Measurements from ENCODE around the gene CTF1.
A peak's percentile ranks its signal among the peaks of the same experiment; 100 is the strongest.

CTF1 gene

DNA sequence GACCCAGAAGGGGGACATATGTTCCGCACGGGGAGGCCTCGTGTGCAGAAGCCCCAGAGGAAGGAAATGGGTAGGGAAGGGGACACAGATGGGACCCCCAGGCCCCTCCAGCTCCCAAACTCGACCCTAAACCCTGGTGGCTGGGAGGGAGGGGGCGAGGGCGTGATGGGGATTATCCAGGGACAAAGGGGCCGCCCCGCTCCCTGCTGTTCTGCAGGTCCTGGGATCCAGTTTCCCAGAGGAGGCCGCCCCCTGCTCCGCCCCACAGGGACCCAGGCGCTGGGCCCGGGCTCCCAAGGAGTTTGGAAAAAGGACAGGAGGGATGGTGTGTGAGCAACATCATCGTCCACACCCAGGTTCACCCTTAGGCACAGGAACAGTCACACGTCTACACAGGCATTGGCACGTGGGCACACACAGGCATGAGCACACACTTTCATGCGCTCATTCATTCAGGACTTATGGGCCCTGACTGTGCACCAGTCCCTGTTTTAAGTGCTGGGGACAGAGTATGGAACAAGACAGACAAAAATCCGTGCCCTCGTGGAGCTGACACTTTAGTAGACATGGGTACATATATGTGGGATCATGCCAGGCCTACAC, 14.1 kb downstream of the CTF1 start:
- no peak for DNase-seq

DNA sequence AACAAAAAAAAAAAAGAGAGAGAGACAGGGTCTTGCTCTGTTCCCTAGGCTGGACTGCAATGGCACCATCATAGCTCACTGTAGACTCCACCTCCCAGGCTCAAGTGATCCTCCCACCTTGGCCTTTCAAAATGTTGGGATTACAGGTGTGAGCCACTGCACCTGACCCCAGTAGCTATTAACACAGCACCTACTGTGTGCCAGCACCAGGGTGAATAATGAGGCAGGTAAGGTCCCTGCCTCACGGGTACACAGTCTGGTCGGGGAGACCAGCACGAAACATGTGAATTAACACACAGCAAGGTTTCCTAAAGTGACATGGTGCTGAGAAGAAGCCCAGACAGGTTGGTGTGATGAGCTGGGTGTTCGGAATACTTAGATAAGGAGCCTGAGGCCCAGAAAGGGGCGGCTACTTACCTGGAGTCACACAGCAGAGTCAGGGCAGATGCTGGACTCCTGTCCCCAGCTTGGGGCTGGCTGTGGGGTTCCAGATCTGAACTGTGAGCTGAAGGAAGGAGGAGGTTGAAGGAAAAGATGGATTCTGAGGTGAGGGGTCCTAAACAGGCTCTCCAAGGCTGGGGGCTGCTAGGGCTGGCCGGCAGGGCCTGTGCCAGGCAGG, 16.5 kb downstream of the CTF1 start:
- no peak for DNase-seq

GRCh38 chr16:30914830-30915229, 18.4 kb downstream of the CTF1 start:
- DNase-seq, result no peak

GRCh38 chr16:30918614-30919013, 22.2 kb downstream of the CTF1 start:
- DNase-seq, result no peak

DNA sequence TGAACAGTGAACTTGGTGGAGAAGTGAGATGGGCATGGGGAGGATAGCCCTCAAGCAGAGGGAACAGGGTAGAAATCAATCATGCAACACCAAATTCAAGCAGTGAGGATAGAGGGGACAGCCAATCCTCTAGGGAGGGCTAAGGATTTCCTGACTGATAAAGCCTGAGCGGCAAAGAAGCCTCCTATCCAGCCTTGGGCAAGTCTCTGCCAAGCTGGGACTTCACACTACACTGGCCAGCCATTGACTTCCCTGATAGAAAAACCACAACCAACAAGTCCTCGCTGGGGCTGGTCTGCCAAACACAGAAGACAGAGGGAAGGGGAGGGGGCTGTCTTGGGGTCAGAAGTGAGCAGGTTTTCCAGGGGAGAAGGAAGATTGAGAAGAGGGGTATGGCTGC, 24.5 kb downstream of the CTF1 start:
- no peak for DNase-seq

GRCh38 chr16:30921459-30921747, 25.0 kb downstream of the CTF1 start:
- no peak for DNase-seq

DNA sequence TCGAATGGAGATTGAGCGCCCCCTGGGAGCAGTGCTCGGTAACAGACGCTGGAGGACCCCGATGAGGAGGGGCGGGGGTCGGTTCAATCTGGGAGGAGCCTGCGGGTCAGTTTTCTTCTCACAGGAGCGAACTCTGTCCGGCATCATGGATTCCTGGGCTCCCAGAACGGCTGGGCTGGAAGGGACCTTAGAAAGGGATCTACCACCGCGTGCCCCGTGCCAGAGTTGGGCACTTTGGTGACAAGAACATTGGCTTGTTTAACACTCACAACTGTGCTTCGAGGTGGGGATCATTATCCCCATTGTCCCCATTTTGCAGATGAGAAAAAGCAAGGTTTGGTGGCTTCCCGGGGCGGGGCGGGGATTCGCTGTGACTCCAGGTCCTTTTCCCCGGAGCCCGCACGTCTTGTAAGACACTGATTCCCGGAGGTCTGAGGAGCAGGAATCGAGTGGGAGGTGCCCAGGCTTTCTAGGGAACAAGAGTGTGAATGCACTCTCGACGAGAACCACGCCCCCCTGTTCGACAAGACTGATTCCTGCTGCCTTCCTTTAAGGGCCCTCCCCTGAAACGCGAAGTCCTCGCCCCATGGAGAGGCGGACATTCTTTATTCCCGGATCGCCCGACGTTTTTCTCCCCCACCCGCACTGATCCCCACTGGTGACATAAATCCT, 25.5 kb downstream of the CTF1 start:
- DNase-seq, result peak; percentile 90

GRCh38 chr16:30922420-30922959, 26.1 kb downstream of the CTF1 start:
- peak; percentile 100 for DNase-seq

DNA sequence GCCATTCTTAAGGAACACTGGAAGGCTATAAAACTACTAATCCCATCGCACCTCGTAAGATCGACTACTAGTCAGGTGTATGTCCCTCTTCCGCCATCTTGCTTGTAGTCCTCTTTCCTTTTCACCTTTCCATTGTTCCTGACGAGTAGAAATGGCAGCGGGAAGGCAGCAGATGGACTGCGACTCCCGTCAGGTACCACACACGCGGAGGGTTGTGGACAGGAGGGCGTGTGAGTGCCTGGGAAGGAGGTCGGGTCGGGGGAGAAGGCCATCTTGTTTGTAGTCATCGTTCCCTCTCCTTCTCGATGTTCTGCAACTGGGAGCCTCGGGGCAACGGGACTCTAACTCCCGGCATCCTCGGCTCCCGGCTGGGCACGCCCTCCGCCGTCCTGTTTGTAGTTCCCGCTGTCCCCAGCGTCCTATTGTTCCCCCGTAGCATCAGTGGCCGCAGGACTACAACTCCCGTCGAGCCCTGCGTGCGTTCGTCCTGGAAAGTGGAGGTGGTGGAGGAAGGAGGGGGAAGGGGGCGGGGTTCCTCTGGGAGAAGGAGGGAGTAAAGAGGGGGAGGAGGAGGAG, 26.6 kb downstream of the CTF1 start:
- DNase-seq, result peak; percentile 98

DNA sequence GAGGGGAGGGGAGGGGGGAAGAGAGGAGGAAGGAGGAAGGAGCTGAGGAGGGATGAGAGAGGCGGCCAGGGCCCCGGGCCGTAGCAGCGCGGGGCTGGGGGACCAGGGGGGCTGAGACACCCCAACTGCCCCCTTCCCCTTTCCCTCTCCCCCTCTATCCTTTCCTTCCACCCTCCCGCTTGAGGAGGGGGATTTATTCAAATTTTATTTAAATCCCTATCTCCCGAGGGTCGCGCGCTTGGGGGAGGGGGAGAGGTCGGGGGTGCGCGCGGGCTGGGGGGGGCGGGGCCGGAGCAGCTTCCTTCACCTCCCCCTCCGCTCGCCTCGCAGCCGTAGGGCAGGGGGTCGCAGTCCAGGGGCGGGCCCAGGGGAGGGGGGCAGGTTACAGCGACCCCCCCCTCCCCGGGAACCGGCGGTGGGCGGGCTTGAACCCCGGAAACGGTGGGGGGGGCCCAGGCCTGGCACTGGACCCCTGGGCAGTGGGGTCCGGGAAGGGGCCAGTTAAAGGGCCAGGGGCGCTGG, 27.2 kb downstream of the CTF1 start, which contains the start of gene FBXL19:
Gene FBXL19, plus strand, starts transcription at position 19 of the 522 bp plus-strand sequence. CDS start 2,183 bp downstream, outside the sequence.
- no peak for DNase-seq

GRCh38 chr16:30924076-30924912, 27.9 kb downstream of the CTF1 start:
- DNase-seq, result no peak

GRCh38 chr16:30924913-30925631, 28.7 kb downstream of the CTF1 start:
- no peak for DNase-seq

GRCh38 chr16:30925632-30925987, 29.2 kb downstream of the CTF1 start:
- DNase-seq, result no peak

DNA sequence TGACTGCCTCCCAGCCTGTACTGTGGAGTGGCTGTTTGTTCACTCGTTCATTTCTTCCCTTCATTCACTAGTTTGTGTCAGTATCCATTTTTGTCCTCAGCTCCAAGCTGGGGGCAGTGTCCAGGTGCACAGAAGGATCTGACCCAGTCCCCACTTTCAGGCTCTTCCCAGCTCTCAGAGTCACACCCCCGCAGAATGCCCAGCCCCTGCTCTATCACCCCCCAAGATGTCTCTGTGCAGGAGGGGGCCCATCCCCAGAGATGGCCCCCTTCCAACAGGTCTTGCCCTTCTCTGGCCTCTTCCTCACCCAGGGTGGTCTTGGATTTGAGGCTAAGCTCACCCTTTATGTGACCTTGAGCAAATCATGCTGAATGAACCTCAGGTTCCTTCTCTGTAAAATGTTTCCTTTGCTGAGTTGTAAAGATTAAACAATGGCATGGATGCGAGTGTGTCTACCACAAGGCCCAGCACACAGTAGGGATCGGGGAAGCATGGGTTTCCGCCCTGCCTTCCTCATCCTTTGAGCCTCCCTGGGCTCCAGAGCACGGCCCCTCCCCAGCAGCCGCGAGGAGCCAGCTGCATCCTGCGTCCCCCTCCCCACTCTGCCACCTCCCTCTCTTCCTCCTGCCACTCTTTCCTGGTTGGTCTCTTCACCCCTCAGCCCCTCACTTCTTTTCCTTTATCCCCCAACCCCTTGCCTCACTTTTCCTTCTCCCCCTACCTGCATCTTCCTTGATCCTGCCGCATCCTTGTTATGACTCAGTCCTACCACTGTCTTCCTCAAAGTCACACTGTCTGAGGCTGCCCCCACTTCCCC, 29.8 kb downstream of the CTF1 start:
- DNase-seq, result no peak

DNA sequence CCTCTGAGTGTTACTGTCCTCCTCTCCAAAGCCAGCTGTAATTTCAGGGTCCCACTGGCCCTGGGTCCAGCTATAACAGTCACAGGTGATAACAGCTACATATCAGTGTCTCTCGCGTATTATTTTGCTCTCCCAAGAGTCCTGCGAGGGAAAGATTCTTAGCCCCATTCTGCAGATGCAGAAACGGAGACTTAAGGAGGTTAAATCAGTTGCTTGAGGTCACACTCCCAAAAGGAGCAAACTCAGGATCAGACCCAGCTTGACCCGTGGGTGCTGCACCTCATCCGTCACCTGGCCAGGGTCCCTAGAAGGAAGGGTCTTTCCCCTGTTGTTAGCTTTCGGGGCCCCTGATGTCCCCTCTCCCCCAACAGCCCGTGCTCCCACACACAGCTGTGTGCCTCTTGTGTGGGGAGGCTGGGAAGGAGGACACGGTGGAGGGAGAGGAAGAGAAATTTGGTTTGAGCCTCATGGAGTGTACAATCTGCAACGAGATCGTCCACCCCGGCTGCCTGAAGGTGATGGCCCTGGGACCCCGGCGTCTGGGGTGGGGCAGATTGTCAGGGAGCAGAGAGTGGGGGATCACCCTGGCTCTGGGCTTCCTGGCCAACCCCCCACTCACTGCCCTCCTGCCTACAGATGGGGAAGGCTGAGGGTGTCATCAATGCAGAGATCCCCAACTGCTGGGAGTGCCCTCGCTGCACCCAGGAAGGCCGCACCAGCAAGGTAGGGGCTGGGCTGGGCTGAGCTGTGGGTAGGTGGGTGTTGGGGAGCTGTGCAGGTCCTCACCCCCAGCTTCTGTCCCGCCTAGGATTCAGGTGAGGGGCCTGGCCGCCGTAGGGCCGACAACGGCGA, 30.7 kb downstream of the CTF1 start:
- DNase-seq, result no peak

GRCh38 chr16:30927789-30928378, 31.5 kb downstream of the CTF1 start:
- peak; percentile 56 for DNase-seq

GRCh38 chr16:30928390-30928789, 32.0 kb downstream of the CTF1 start:
- no peak for DNase-seq

GRCh38 chr16:30929167-30929566, 32.8 kb downstream of the CTF1 start:
- DNase-seq, result no peak

- no peak for DNase-seq
Observed at GRCh38 chr16:30930160-30930571, 33.8 kb downstream of the CTF1 start.

All from CD4-positive, alpha-beta T cell treated with Interleukin-17A for 1 hour (primary cell).